GM12873 (cell line): ENCODE measurements around the gene PGP.
A peak's percentile ranks its signal among the peaks of the same experiment; 100 is the strongest.

Source experiments
- CTCF ChIP-seq: IDR thresholded peaks from 2 replicates; pipeline ENCODE4 v1.5.1; 2012; ENCODE audit warnings: low read depth, mild to moderate bottlenecking, moderate library complexity, low read length, control low read depth; ENCODE audit not compliant: insufficient read depth; ENCODE audit errors: missing control alignments

PGP gene

GRCh38 chr16:2205967-2206313 lies 8.7 kb downstream of the PGP start:
- TF ChIP-seq CTCF: no peak

GRCh38 chr16:2205104-2205966 lies 9.3 kb downstream of the PGP start, which contains the start of gene MLST8:
MLST8 (plus strand) TSS chr16:2205454; CDS start chr16:2206086, 632 bp downstream.
- TF ChIP-seq CTCF: peak; percentile 17

GRCh38 chr16:2204416-2205103 lies 10.1 kb downstream of the PGP start:
- TF ChIP-seq CTCF: no peak

- no peak for TF ChIP-seq CTCF
Measured at GRCh38 chr16:2200313-2200712, 14.3 kb downstream of the PGP start.

GRCh38 chr16:2199621-2200139 lies 15.0 kb downstream of the PGP start:
- no peak for TF ChIP-seq CTCF

GRCh38 chr16:2199095-2199494 lies 15.5 kb downstream of the PGP start:
- TF ChIP-seq CTCF: no peak

- no peak for TF ChIP-seq CTCF
Measured at GRCh38 chr16:2198283-2198682, 16.4 kb downstream of the PGP start.
